Activated CD8-positive, alpha-beta memory T cell treated with anti-CD3 and anti-CD28 coated beads, Interleukin-2, amount 10 ng/mL, durations not matched to agents 7 days and 5 days (primary cell): ENCODE results near the gene SPDYE6. TPM values are rescaled to one million over a fixed set of nuclear protein-coding genes. Genes with fewer than 3 reads are reported as not detected.
"Not testable (repeated sequence)": the region's sequence is repeated elsewhere in the genome, so short reads cannot be mapped to it uniquely, and the experiment has no call there.

Source experiments
- ATAC-seq: fragments of 150-1000 bp; cut with Tn5 transposase; one replicate; pipeline ENCODE4 v1.10.0; 2021; ENCODE audit warnings: moderate library complexity
- CTCF ChIA-PET: fragments of 350-600 bp; sonication (Branson Sonifier 250); formaldehyde crosslinking; loops from one replicate; lab custom pipeline; 2021; ENCODE audit warnings: antibody characterized with exemption; lab: Charles Lee
- DNase-seq: peaks from one replicate; pipeline ENCODE4 v3.0.0-alpha.2; 2020
- H3K27ac Mint-ChIP-seq: one replicate; pipeline ENCODE4 v1.8.0; 2021; ENCODE audit warnings: mild to moderate bottlenecking, mixed read lengths
- H3K27me3 Mint-ChIP-seq: one replicate; pipeline ENCODE4 v1.8.0; 2021; ENCODE audit warnings: mixed read lengths
- H3K36me3 Mint-ChIP-seq: one replicate; pipeline ENCODE4 v1.8.0; 2021; ENCODE audit warnings: mild to moderate bottlenecking, mixed read lengths
- H3K4me1 Mint-ChIP-seq: one replicate; pipeline ENCODE4 v1.8.0; 2021; ENCODE audit warnings: mixed read lengths
- H3K4me3 Mint-ChIP-seq: one replicate; pipeline ENCODE4 v1.8.0; 2021; ENCODE audit warnings: mild to moderate bottlenecking, moderate library complexity, mixed read lengths
- H3K9me3 Mint-ChIP-seq: one replicate; pipeline ENCODE4 v1.8.0; 2022; ENCODE audit warnings: low read depth, mixed read lengths
- microRNA-seq: library from miRNA; unstranded; fragments of <30 nt; microRNA quantifications from one replicate; pipeline ENCODE4 v1.2.0, GENCODE V29; 2022
- total RNA-seq, 2 experiments: library from RNA; stranded (reverse); gene quantifications; one replicate each; pipeline ENCODE4 v1.2.3, GENCODE V29; 2021

The SPDYE6 gene
- total RNA-seq, 2 experiments from 2014 or later, result not detected

DNA sequence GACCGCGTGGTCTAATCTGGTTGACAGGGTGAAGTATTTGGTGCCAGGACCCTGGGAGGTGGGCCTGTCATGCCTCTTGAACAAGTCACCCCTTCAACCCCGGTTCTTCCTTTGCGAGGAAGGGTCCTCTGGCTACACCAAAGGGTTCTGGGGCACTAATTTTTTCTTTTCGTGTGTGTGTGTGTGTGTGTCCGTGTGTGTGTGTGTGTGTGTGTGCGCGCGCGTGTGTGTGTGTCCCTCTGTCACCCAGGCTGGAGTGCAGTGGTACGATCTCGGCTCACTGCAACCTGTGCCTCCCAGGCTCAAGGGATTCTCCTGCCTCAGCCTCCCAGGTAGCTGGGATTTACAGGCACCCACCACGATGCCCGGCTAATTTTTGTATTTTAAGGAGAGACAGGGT is 54.9 kb downstream of the SPDYE6 start:
- H3K36me3 Mint-ChIP-seq, H3K4me3 Mint-ChIP-seq, ATAC-seq, H3K27ac Mint-ChIP-seq, H3K9me3 Mint-ChIP-seq, H3K4me1 Mint-ChIP-seq, CTCF ChIA-PET, DNase-seq, H3K27me3 Mint-ChIP-seq: not testable (repeated sequence)

DNA sequence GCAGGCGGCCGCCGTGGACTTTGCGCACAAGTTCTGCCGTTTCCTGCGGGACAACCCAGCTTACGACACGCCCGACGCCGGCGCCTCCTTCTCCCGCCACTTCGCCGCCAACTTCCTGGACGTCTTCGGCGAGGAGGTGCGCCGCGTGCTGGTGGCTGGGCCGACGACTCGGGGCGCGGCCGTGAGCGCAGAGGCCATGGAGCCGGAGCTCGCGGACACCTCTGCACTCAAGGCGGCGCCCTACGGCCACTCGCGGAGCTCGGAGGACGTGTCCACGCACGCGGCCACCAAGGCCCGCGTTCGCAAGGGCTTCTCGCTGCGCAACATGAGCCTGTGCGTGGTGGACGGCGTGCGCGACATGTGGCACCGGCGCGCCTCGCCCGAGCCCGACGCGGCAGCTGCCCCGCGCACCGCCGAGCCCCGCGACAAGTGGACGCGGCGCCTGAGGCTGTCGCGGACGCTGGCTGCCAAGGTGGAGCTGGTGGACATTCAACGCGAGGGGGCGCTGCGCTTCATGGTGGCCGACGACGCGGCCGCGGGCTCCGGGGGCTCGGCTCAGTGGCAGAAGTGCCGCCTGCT is 55.5 kb downstream of the SPDYE6 start:
- H3K27me3 Mint-ChIP-seq, result no peaks in the 10 kb centered on the region
- DNase-seq (no peak), ATAC-seq (no peak)
- CTCF ChIA-PET, result no interaction called here
- no peak overlapping the region for H3K27ac Mint-ChIP-seq
- no peaks in the 10 kb centered on the region for H3K36me3 Mint-ChIP-seq
- no peak overlapping the region for H3K4me3 Mint-ChIP-seq
- H3K9me3 Mint-ChIP-seq, result no peaks in the 10 kb centered on the region
- H3K4me1 Mint-ChIP-seq, result peaks cover 7% of the 10 kb centered on the region

DNA sequence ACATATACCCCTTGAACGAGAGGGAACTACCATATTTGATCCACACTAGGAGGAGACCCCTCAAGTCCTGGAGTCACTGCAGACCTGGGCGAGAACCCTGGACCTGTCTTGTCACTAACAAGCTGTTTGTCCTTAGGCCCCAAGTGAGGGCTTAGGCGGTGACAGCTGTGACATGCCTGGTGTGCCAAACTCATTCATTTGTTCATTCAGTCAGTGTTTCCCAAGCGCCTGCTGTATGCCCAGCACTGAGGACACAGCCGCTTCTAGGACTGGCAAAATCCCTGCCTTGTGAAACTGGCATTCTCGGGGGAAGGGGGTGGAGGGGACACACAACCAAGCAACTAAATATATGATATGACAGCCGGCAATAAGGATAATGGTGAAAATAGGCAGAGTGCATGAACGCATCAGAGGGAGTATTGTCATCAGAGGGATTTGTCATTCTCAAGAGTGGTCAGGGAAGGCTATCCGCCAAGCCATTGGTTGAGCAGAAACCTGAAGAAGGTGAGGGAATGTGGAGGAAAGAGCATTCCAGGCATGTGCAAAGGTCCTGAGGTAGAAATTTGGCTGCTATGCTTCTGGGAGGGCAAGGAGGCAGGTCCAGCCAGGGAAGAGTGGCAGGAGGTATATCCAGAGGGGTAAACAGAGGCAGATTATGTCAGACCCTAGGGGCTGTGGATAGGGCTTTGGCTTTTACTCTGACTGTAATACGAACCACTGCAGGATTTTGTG is 58.6 kb downstream of the SPDYE6 start:
- H3K4me3 Mint-ChIP-seq, result no peak overlapping the region
- H3K27me3 Mint-ChIP-seq, result no peaks in the 10 kb centered on the region
- no peak for DNase-seq
- H3K9me3 Mint-ChIP-seq, result no peaks in the 10 kb centered on the region
- peaks cover 3% of the 10 kb centered on the region for H3K4me1 Mint-ChIP-seq
- no peaks in the 10 kb centered on the region for H3K36me3 Mint-ChIP-seq
- no peak overlapping the region for H3K27ac Mint-ChIP-seq
- no peak for ATAC-seq
- CTCF ChIA-PET, result no interaction called here

DNA sequence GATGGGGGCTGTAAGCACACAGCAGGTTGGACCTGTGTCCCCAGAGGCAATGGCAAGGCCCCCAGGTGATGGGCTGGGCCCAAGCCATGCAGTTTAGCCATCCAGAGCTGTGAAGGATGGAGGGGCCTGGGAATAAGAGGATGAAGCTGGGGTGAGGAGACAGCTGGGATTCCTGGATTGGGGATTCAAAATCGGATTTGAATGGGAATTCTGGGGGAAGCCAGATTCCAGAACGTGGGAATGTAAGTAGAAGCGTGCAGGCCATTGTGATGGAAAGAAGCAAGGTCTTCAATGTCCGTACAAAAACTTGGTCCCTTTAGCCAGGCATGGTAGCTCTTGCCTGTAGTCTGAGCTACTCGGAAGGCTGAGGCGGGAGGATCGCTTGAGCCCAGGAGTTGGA is 59.7 kb downstream of the SPDYE6 start:
- H3K4me1 Mint-ChIP-seq, result peaks cover 7% of the 10 kb centered on the region
- no peaks in the 10 kb centered on the region for H3K9me3 Mint-ChIP-seq
- CTCF ChIA-PET, result interaction anchor here (0.5 kb wide), 1 partner anchor 803 kb away, joined by 3 read pairs; no protein-coding TSS in a partner anchor
- H3K27ac Mint-ChIP-seq, result no peak overlapping the region
- H3K4me3 Mint-ChIP-seq, result no peak overlapping the region
- no peak for ATAC-seq
- no peaks in the 10 kb centered on the region for H3K36me3 Mint-ChIP-seq
- peaks cover 2% of the 10 kb centered on the region for H3K27me3 Mint-ChIP-seq
- DNase-seq, result no peak

DNA sequence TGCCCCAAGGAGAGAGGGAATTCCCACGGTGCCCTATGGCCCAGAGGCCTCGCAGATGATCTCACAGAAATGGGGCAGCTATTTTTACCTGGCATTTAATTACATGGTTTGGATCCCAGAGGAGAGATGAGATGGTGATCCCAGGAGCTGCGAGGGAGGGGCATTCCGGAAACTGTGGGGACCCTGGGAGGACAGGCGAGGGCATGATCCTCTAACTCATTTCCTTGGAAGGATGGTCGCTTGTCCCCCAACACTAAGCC is 60.1 kb downstream of the SPDYE6 start:
- peaks cover 11% of the 10 kb centered on the region for H3K4me1 Mint-ChIP-seq
- peaks cover 4% of the 10 kb centered on the region for H3K27me3 Mint-ChIP-seq
- CTCF ChIA-PET, result interaction anchor here (0.5 kb wide), 1 partner anchor 803 kb away, joined by 3 read pairs; no protein-coding TSS in a partner anchor
- no peak overlapping the region for H3K4me3 Mint-ChIP-seq
- no peaks in the 10 kb centered on the region for H3K9me3 Mint-ChIP-seq
- no peaks in the 10 kb centered on the region for H3K36me3 Mint-ChIP-seq
- no peak overlapping the region for H3K27ac Mint-ChIP-seq
- DNase-seq (no peak), ATAC-seq (no peak)

Small RNAs within 50 kb of the gene (microRNA-seq; reads per million reads assigned to microRNA genes)
- not detected for gene MIR548O

Other genes with a start within 250 kb of the SPDYE6 start
- 1 to 10 TPM; 1.3 TPM for gene SH2B2, start 69.6 kb downstream of the SPDYE6 start, total RNA-seq
- gene PRKRIP1, start 39.9 kb upstream of the SPDYE6 start, total RNA-seq, result 10 to 100 TPM; 22.2 to 34.5 TPM
- 10 to 100 TPM; 58.1 to 73.7 TPM for gene ORAI2, start 77.1 kb upstream of the SPDYE6 start, total RNA-seq
- gene ALKBH4, start 108.4 kb upstream of the SPDYE6 start, total RNA-seq, result 10 to 100 TPM; 11.2 to 14.6 TPM
- 10 to 100 TPM; 20.6 to 24.0 TPM for gene LRWD1, start 108.5 kb upstream of the SPDYE6 start, total RNA-seq
- gene POLR2J, start 122.5 kb upstream of the SPDYE6 start, total RNA-seq, result 10 to 100 TPM; 52.9 to 56.7 TPM
- gene RASA4B, start 161.3 kb upstream of the SPDYE6 start, total RNA-seq, result 10 to 100 TPM; 14.8 to 16.7 TPM
- gene UPK3BL2, start 187.3 kb upstream of the SPDYE6 start, total RNA-seq, result 10 to 100 TPM; 11.0 to 11.6 TPM
- gene SPDYE2, start 194.8 kb upstream of the SPDYE6 start, total RNA-seq, result under 1 TPM in 1 of 2 experiments, not detected in 1; 0.29 TPM
- gene POLR2J3, start 216.1 kb upstream of the SPDYE6 start, total RNA-seq, result 10 to 100 TPM; 35.4 to 51.0 TPM